NCI-H2171 (cell line): ENCODE data around the gene LPCAT1.
"Not testable (repeated sequence)": the region's sequence is repeated elsewhere in the genome, so short reads cannot be mapped to it uniquely, and the experiment has no call there.

ENCODE experiments used
- DNase-seq: peaks from one replicate; lab custom pipeline; 2025; lab: John Stamatoyannopoulos, UW

The LPCAT1 gene

DNA sequence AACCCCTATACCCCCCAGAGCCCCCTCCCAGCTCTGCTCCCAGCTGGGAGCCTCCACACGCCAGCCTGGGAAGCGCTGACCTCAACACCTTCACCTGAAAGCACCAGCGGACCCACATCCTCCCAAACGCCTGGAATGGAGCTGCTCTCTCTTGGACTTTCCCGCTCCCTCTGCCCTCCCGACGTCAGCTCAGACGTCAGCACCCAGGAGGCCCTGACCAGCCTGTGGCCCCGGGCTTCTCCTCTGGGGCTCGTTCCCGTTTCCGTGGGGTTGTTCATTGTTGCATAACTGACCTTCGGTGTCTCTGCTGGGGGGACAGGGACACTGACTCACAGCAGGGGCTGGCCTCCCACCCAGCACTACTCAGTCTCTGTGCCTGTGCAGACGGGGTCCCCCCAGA lies 43.5 kb downstream of the LPCAT1 start:
- no peak for DNase-seq

DNA sequence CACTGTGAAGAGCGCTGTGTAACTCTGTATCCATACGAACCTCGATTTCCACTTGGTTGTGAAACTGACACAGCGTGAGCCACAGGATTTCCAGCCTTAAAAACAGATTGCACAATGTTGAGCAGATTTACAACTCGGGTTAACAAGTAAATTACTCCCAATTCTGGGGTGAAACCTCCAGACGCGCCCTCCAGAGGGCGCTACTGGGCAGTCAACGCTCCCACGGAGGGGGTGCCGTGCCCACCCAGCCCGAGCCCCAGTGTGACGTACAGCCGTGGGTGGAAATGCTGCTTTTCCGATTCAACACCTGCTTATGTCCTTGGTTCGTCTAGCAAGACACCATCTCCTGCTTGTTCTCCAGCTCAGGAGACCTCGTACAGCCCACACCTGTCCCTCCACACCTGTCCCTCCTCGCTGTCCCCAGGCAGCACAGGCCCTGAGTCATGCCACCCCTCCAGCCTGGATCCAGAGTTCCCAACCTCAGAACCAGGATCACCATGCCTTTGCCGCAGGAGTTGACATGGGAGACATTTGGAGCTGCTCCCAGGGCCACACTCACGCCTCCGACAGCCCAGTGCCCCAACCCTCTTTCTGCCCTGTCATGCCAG lies 44.1 kb downstream of the LPCAT1 start:
- no peak for DNase-seq

DNA sequence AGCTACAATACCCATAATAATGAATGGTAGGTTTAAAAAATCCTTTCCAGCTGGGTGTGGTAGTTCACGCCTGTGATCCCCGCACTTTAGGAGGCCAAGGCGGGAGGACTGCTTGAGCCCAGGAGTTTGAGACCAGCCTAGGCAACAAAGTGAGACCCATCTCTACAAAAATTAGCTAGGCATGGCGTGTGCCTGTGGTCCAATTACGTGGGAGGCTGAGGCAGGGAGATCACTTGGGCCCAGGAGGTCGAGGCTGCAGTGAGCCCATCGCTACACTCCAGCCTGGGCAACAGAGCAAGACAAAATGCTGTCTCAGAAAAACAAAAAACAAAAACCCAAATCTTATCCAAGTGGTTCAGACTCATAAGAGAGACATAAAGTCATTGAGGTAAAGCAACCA lies 44.7 kb downstream of the LPCAT1 start:
- no peak for DNase-seq

DNA sequence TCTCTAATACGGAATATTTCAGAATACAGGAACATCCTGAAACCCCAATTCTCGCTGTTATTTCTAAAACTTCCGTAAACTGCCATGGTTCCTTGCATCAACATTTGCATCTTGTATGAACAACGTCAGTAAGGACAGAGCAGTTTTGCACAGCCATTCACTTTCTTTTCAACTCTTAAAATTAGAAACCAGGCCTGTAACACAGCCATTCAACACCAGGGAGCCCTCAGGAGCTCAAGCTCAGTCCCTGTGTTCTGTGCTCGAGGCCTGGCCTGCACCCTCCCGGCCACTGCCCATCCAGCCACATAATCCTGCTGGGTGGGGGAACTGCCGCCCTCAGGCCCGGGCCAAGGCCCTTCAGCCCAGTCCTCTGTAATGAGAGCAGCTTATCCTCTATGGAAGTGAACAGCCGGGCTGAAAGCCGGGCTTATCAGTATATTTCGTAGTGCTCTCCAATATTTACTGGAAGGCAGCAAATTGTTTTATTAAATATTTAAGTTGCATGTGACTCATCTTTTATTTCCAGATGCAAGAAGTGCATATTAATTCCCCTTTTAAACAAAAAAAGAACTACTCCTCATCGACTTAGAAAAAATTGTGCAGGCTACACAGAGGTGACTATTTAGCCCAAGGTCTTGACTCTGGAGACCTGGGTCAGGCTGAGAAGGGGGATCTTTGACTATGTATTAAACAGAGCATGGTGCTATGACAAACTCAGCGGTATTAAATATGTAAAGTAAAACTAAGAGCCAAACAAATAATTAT lies 45.3 kb downstream of the LPCAT1 start:
- no peak for DNase-seq

DNA sequence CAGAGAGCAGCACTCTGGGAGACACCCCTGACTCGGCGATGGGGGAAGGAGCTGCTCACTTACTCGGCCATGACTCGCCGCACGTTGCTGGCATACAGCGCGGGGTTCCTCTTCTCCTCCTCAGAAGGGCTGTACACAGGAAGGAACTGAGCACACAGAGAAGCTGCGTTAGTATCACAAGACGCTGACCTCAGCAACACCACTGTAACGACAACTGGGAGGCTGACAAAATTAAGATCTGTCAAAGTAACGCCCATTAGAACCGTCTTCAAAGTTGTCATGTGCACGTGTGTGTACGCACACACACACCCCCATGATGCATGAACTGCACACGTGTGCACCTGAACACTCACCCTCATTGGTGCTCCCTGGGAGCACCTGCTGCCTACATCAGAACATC lies 46.4 kb downstream of the LPCAT1 start:
- no peak for DNase-seq

DNA sequence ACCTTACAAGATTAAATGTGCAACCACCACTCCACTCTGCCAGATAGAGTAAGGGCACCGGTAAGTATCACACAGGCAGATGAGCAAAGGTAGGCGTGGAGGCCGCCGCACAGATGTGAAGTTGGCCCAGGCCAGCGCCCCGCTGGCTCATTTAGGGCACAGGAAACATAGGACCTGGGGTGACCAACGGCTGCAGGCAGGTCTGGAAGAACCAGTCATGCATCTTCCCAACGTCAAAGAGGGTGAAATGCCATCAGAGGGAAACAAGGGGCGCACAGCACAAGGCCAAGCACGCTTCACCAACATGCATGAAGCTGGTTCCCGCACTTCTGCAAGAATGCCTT lies 46.8 kb downstream of the LPCAT1 start:
- no peak for DNase-seq

DNA sequence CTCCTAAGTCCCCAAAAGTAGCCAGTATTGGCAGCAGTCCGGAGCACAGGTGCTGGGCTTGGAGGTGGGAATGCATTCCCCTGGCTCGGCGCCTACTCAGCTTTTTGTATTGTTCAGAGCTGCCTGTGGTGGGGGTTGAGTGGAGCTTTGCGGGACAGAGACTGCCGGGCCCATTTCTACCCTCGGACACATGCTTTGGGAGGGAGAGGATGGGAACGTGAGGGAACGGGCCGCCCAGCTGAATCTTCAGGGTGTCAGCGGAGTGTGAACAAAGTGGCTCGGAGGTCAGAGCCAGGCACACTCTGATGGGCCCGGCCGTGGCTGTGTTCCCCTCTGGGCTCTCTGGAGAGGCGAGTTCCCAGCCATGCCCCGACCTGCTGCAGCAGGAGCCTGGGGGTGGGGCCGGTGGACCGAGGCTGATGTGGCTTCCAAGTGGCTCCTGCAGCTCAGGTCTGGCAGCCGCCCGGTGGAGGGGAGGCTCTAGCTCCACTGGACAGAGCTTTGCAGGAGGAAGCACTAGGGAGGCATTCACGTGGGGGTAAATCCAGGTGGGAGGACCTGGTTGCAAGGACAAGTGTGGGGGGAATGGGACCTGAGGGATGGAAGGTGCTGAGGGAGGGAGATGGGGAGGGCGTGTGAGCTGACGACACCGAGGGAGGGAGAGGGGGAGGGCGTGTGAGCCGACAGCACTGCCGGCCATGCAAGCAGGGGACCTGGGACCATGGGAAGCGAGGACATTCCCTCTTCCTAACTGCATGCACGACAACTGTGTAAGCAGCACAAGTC lies 47.4 kb downstream of the LPCAT1 start:
- no peak for DNase-seq

DNA sequence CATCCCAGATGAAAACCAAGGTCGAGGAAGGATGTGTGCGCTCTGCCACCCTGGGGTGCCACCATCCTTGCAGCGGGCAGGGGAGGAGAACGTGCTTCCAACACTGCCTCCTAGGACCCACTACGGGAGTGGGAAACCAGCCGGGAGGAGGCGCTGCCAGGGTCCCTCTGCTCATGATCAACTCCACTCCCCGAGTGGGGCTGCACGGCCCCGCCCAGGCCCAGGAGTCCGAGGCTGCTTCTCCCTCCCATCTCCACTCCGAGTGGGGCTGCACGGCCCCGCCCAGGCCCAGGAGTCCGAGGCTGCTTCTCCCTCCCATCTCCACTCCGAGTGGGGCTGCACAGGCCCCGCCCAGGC lies 48.2 kb downstream of the LPCAT1 start:
- not testable (repeated sequence) for DNase-seq

DNA sequence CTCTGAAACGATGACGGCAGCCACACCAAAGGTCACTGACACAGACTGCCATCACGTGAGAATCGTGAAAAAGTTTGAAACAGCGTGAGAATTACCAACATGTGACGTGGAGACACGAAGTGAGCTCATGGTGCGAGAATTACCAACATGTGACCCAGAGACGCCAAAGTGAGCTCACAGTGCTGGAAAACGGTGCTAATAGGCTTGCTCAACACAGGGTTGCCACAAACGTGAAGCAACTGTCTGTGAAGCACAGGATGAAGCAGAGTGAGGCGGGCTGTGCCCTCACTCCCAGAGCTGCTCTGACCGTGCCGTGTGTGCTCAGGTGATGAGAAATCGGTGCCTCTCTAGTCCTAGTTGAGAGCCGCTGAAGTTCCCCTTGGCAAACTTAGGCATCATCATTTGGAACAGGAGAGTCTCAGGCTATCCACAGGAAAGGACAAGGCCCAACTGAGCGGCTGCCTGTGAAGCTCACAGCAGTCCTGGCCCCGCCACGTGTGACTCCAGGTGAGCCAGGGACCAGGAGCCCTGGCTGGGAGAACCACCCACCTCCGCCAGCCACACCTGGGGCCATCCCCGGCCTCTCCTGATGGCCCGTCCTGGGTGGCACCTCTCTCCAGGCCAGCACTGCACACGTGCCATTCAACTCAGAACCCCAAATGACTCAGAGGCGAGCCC lies 48.8 kb downstream of the LPCAT1 start:
- no peak for DNase-seq

DNA sequence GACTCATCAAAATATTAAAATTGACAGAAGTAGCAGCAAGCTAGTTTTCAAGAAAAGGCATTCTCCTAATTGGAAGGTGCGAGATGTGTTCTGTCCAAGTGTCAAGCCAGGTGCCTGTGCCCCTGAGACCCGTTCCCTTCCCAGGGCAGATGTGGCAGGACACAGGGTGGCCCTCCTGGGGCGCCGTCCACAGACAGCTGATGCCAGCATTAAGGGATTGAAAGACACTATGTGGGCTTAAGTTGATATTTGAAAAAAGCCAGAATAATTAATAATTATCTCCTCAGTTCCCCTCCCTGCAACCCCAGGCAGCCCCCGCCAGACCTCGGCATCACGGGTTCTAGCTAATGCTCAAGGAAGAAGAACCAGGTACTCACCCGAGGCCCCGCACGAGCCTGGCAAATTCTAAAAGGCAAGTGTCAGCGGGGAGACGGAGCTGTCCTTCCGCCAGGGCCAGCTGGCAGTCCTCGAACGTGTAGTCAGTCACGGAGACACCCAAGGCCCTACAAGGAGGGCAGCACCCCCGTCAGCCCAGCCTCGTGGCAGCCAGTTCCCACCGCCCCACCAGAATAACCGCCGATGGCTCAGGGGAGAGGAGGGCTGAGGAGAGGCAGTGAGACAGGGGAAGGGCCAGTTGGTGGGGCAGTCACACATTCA lies 49.4 kb downstream of the LPCAT1 start:
- no peak for DNase-seq

DNA sequence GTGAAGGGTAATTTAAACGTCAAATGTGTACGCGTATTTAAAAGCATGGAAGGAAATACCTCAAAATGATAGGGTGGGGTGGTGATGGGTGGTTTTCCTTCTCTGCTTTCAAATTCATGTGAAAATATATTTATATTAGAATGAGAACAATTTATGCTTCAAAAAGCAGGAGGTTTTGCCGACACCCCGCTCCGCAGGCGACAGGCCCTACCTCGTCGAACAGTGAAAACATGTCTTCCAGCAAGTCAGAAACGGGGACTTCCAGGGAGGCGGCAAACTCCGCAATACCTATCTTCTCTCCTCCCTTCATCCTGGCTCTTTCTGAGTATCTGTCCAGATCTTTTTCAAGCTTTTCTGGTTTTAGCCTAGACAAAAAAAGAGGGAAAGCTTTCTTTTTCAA lies 50.0 kb downstream of the LPCAT1 start:
- no peak for DNase-seq

DNA sequence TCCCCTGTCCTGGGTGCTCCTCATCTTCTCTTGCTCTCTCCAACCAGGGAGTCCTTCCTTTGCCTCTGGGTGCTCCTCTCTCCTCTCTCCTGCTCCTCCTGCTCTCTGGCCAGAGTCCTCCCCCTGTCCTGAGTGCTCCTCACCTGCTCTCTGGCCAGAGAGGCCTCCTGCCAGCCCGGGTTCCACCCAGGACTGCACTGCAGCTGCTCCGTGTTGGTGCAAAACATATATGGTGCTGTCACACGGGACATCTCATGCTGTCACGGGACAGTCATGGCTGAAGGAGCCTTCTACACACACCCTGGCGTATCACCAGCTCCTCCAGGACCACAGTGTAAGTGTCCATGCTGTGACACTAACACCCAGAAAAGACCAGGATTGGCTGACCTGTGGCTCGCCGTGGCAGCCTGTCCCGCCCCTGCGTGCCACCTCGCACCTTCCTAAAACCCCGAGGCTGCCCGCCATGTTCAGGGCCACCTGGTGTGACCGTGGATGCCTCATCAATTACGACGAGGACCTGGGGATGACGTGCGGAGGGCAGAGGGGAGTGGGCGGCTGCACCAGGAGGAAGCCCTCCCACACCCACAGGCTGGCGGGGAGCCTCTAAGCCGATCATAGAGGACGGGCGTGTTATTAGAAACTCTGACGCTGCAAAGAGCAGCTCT lies 50.7 kb downstream of the LPCAT1 start:
- DNase-seq = no peak

DNA sequence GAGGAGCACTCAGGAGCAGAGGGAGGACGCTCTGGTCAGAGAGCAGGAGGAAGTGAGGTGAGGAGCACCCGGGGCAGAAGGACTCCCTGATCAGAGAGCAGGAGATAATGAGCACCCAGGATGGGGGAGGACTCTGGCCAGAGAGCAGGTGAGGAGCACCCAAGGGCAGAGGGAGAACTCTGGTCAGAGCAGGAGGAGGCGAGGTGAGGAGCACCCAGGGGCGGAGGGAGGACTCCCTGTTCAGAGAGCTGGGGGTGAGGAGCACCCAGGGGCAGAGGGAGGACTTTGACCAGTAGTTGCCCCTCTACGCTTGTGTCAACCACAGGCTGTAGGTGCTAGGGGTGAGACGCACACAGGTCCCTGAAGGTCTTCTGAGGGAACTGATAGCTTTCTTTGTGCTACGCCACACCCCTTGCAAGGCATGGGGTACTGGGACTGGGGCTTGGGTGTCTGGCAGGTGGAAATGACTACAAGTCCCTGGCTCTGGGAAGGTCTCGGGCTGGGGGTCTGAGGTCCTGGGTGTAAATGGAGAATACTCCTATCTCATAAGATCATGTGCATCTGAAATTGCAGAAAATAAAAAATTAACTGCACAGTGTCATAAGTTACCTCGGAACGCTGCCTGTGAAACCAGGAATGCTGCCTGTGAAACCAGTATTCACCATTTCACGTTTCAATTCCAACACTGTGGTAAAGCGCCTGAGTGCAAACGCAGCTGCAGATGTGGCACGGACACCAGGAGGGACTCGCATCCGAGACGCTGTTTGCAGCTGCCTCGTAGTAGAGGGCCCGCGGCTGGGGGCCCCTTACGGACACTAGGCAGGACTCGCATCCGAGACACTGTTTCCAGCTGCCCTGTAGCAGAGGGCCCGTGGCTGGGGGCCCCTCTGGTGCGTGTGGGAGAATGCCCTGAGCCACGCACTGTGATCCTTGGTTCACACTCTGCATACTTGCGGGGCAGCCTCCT lies 51.5 kb downstream of the LPCAT1 start:
- DNase-seq = no peak

DNA sequence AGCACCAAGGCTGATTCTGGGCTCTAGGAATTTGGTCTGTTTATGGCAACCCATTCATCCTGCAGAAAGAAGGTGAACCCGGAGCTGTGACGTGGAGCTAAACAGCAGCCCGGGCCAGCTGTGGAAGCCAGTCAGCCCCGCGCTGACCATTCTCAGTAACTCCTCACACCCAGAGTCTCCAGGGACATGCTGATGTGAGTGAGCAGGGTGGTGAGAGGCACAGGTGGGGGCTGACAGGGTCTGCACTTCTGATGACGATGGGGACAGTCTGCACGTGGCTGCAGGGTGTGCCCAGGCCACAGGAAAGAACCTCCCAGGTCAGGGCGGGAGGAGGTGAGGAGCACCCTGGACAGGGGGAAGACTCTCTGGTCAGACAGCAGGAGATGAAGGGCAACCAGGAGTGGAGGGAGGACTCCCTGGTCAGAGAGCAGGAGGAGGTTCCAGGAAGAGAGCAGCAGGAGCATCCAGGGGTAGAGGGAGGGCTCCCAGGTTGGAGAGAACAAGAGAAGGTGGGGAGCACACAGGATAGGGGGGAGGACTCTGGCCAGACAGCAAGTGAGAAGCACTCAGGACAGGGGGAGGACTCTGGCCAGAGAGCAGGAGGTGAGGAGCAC lies 52.4 kb downstream of the LPCAT1 start:
- no peak for DNase-seq

DNA sequence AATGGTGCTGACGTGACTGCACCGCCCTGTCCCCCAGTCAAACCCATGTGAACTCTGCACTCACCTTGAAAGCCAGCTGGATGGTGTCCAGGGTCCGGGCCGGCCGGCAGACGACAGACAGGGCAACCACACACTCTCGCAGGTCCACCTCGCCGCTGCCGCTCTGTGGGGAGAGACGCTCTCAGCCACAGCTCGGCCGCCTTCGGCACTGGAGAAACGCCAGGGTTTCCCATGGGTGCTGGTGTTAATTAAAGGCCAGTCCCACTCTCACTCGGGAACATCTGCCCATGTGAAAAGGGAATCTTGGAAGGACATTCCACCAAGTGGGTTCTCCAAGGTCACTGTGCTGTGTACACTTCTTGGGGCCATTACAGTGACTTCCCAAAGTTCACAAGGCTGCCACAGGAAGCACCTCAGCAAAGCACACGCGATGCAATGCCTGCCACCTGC lies 53.0 kb downstream of the LPCAT1 start:
- no peak for DNase-seq

DNA sequence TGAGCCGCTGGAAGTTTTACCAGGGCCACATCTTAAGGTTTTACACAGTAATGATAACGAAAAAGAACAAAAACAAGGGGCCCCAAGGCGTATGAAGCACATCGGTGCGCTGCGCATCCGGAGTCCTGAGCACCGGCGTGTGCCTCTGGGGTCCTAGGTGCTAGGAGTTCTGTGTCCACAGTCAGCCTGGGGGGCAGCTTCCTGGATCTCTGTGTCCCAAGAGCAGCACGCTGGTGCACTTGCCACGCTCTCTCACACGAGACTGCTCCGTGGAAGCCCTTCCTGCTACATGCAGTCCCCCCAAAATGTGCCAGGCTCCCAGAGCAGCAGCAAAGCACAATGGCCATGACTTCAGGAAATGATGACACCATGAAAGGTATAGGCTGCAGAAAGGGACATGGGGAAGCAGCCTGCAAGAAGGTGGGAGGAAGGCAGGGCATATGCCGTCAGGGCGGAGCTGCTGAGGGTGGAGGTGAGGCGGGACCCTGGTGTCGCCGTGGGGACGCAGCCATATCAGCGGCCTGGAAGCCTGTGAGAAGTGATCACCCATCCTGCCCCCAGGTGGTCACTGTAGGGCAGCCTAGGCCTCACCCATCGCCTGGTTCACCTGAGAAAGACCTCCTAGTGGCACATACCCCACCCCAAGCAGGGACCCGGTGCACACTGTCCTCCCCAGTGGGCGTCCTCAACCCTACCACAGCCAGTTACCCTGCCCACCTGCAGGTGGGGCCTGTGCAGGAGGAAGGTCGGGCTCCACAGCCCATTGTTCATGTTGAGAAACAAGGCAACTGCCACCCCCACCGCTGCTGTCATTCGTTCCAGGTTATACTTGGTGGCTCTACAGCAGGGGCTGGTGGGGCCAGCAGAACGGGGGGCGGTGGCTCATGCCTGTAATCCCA lies 54.9 kb downstream of the LPCAT1 start:
- no peak for DNase-seq

DNA sequence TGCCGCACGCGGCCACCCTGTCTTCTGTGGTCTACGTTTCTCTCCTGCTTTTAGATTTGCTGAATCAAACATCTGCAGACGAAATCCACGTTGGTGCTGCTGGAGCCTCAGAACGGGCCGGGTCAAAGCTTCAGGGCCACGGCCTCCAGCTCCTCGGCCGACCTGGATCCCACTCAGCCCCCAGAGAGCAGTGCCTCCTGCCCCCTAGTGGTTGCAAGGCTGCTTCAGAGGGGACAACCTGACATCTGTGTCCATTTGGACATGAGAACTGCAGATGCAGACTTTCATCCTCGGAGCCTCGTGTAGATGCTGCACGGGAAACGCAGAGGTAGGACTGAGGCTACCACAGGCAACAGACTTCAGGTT lies 55.5 kb downstream of the LPCAT1 start:
- DNase-seq = no peak

DNA sequence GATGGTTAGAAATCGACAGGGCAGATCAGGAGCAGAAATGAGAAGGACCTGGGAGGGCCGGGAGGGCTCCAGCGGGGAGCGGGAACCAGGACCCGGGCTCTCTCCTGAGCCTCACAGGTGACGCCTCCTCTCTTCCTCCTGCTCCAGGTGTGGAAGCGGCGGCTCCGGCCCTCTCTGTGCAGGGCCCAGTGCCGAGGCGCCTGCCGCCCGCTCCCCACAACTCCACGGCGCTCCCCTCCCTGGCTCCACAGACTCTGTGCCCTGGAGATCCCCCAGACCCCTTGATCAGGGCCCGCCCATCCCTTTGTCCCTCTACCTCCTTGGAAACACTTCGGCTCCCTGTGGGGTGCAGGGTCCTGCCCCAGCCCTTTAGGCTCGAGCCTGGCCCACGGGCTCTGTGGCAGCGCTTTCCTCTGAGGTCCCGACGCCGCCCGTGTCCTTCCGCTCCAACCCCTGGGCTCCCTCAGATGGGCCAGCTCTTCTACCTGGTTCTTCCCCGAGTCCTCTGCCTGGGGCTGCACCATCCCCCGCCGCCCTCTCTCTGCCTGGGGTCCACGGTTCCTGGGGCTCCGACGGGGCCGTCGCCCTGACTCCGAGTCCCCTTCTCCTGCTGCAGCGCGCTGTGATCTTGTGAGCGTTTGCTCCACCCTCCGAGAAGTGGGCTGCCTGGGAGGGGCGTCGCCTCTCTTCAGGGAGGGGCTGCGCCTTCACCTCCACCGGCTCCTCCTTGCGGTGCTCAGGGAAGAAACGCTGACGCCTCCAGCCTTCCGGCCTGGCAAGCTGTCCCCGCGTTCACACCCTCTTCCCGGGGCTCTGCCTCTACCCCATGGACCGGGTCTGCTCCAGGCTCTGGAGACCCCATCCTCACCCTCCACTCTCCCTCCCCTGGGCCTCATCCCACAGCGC lies 56.2 kb downstream of the LPCAT1 start:
- DNase-seq = no peak
